ENCODE data around the gene ZNF646.

DNA sequence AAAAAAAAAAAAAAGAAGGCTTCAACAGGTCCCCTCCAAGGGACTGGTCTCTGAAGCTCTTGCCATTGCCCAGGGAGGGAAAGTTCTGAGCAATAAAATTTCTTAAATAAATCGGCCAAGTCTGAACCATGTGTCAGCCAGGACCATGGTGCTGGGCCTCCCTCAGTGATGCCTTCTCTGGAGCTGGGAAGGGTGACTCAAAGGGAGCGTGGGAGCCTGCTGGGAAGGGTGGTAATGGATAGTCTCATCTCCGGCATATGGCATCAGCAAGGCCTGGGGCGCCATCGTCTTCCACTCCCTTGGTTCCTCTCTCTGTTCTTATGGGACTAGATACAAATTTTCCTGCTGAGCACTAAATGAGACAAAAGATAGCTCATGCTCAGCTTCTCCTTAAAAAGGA lies 18.1 kb downstream of the ZNF646 start:
- TF ChIP-seq, protein P1, sequence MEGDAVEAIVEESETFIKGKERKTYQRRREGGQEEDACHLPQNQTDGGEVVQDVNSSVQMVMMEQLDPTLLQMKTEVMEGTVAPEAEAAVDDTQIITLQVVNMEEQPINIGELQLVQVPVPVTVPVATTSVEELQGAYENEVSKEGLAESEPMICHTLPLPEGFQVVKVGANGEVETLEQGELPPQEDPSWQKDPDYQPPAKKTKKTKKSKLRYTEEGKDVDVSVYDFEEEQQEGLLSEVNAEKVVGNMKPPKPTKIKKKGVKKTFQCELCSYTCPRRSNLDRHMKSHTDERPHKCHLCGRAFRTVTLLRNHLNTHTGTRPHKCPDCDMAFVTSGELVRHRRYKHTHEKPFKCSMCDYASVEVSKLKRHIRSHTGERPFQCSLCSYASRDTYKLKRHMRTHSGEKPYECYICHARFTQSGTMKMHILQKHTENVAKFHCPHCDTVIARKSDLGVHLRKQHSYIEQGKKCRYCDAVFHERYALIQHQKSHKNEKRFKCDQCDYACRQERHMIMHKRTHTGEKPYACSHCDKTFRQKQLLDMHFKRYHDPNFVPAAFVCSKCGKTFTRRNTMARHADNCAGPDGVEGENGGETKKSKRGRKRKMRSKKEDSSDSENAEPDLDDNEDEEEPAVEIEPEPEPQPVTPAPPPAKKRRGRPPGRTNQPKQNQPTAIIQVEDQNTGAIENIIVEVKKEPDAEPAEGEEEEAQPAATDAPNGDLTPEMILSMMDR (IDR thresholded peaks at IDR 0.05; ENCODE audit: poor library complexity, severe bottlenecking): no peak
- TF ChIP-seq RAD21 (conservative IDR thresholded peaks at IDR 0.05) (no peak), POLR2AphosphoS5 (IDR thresholded peaks at IDR 0.05) (no peak), EZH2 (IDR thresholded peaks at IDR 0.05; ENCODE audit: borderline replicate concordance, insufficient read depth, low read length, poor library complexity, severe bottlenecking) (no peak), EP300 (conservative IDR thresholded peaks at IDR 0.05; ENCODE audit: poor library complexity, severe bottlenecking) (no peak), TAF1 (IDR thresholded peaks at IDR 0.05; ENCODE audit: low read depth) (no peak), SMC3 (conservative IDR thresholded peaks at IDR 0.05; ENCODE audit: poor library complexity) (no peak), MXI1 (conservative IDR thresholded peaks at IDR 0.05; ENCODE audit: poor library complexity, severe bottlenecking) (no peak)
- TF ChIP-seq, protein P2, sequence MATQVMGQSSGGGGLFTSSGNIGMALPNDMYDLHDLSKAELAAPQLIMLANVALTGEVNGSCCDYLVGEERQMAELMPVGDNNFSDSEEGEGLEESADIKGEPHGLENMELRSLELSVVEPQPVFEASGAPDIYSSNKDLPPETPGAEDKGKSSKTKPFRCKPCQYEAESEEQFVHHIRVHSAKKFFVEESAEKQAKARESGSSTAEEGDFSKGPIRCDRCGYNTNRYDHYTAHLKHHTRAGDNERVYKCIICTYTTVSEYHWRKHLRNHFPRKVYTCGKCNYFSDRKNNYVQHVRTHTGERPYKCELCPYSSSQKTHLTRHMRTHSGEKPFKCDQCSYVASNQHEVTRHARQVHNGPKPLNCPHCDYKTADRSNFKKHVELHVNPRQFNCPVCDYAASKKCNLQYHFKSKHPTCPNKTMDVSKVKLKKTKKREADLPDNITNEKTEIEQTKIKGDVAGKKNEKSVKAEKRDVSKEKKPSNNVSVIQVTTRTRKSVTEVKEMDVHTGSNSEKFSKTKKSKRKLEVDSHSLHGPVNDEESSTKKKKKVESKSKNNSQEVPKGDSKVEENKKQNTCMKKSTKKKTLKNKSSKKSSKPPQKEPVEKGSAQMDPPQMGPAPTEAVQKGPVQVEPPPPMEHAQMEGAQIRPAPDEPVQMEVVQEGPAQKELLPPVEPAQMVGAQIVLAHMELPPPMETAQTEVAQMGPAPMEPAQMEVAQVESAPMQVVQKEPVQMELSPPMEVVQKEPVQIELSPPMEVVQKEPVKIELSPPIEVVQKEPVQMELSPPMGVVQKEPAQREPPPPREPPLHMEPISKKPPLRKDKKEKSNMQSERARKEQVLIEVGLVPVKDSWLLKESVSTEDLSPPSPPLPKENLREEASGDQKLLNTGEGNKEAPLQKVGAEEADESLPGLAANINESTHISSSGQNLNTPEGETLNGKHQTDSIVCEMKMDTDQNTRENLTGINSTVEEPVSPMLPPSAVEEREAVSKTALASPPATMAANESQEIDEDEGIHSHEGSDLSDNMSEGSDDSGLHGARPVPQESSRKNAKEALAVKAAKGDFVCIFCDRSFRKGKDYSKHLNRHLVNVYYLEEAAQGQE (IDR thresholded peaks at IDR 0.05; ENCODE audit: borderline replicate concordance): no peak
